Measurements from ENCODE around the gene CASP8AP2. TPM values are rescaled to one million over a fixed set of nuclear protein-coding genes. Genes with fewer than 3 reads are reported as not detected.
A peak's percentile ranks its signal among the peaks of the same experiment; 100 is the strongest.

The CASP8AP2 gene
- total and polyA plus RNA-seq, 8 donors = 3.0 to 9.3 (median 5.1) TPM

- TF ChIP-seq, protein P1, sequence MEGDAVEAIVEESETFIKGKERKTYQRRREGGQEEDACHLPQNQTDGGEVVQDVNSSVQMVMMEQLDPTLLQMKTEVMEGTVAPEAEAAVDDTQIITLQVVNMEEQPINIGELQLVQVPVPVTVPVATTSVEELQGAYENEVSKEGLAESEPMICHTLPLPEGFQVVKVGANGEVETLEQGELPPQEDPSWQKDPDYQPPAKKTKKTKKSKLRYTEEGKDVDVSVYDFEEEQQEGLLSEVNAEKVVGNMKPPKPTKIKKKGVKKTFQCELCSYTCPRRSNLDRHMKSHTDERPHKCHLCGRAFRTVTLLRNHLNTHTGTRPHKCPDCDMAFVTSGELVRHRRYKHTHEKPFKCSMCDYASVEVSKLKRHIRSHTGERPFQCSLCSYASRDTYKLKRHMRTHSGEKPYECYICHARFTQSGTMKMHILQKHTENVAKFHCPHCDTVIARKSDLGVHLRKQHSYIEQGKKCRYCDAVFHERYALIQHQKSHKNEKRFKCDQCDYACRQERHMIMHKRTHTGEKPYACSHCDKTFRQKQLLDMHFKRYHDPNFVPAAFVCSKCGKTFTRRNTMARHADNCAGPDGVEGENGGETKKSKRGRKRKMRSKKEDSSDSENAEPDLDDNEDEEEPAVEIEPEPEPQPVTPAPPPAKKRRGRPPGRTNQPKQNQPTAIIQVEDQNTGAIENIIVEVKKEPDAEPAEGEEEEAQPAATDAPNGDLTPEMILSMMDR (IDR thresholded peaks at IDR 0.05) = no peak
- ATAC-seq (no peak), FAIRE-seq (no peak), DNase-seq (no peak)
- no peak overlapping the region for H3K27ac ChIP-seq
- no peaks in the 10 kb centered on the region for H3K4me1 ChIP-seq
- intact Hi-C loops (cut with DNase I) = no loop called here
- WGBS, 2 donors = 62 to 67% methylated on average over 2 of the region's 2 CpGs
- H3K4me3 ChIP-seq = no peak overlapping the region
- no peaks in the 10 kb centered on the region for H3K9me3 ChIP-seq
- H3K27me3 ChIP-seq = no peaks in the 10 kb centered on the region
- peaks cover 0 to 25% (median 13%) of the 10 kb centered on the region in 3 donors for H3K36me3 ChIP-seq
These were observed 42.7 kb upstream of the CASP8AP2 start for GRCh38 chr6:89786970-89787369.

DNA sequence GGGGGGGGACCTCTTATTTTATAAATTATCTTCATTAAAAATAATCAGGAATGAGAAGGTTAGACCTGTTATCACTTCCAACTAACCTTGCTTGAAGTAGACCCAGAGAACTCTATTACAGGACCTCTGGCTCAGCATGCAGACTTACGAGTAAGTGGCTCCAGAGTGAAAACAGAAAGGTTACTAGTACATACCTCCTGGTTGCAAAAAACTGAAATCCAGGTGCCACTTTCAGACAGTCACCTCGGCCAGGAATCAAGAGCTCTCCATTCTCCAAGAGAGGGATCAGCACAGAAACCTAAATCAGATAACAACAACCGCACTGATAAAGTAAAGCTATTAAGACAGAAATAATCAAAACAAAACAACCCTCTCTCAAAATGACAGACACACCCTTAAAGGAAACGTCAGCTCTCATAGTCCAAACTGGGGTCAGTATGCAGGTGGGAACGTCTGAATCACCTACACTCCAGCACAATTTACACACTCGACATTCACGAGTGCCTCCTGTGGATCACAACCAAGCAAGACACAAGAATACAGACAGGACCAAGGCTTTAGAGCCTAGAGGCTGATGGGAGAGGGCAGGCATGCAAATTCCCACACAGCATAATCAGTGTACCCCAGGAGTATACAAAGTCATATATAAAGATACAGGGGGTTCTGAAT lies 41.9 kb upstream of the CASP8AP2 start:
- no peaks in the 10 kb centered on the region for H3K9me3 ChIP-seq
- no peaks in the 10 kb centered on the region for H3K27me3 ChIP-seq
- no peak overlapping the region for H3K27ac ChIP-seq
- FAIRE-seq = no peak
- ATAC-seq = no peak
- intact Hi-C loops (cut with DNase I) = no loop called here
- DNase-seq = no peak
- WGBS, 2 donors = 79 to 81% methylated on average over 7 of the region's 7 CpGs
- no peaks in the 10 kb centered on the region for H3K4me1 ChIP-seq
- peaks cover 0 to 28% (median 15%) of the 10 kb centered on the region in 3 donors for H3K36me3 ChIP-seq
- no peak overlapping the region for H3K4me3 ChIP-seq
- TF ChIP-seq, protein P1 (IDR thresholded peaks at IDR 0.05) = no peak

GRCh38 chr6:89789980-89790379 lies 39.7 kb upstream of the CASP8AP2 start:
- no peak for ATAC-seq
- intact Hi-C loops (cut with DNase I) = no loop called here
- TF ChIP-seq, protein P1 (IDR thresholded peaks at IDR 0.05) = no peak
- no peak overlapping the region for H3K27ac ChIP-seq
- DNase-seq = no peak
- H3K9me3 ChIP-seq = no peaks in the 10 kb centered on the region
- no peaks in the 10 kb centered on the region for H3K27me3 ChIP-seq
- no peak for FAIRE-seq
- H3K4me3 ChIP-seq = no peak overlapping the region
- H3K4me1 ChIP-seq = no peaks in the 10 kb centered on the region
- 96 to 97% methylated on average over 1 of the region's 1 CpG for WGBS, 2 donors
- peaks cover 0 to 27% (median 19%) of the 10 kb centered on the region in 3 donors for H3K36me3 ChIP-seq

DNA sequence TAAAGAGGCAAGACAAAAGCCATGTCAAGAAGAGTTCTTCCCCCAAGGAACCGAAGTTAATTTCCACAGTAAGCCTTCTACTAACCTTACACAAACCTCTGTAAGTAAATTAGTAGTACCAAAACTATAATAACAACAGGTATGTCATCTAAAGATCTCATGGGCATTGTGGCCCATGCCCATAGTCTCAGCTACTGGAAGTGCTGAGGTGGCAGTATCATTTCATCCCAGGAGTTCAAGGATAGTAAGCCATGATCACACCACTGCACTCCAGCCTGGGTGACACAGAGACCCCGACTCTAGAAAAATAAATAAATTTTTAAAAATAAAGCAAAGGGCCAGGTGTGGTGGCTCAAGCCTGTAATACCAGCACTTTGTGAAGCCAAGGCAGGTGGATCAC lies 39.3 kb upstream of the CASP8AP2 start:
- H3K27ac ChIP-seq = no peak overlapping the region
- TF ChIP-seq, protein P1 (IDR thresholded peaks at IDR 0.05) = no peak
- H3K27me3 ChIP-seq = no peaks in the 10 kb centered on the region
- H3K4me3 ChIP-seq = no peak overlapping the region
- ATAC-seq (no peak), FAIRE-seq (no peak), DNase-seq (no peak)
- intact Hi-C loops (cut with DNase I) = no loop called here
- H3K36me3 ChIP-seq = peaks cover 0 to 27% (median 19%) of the 10 kb centered on the region in 3 donors
- 94 to 98% methylated on average over 2 of the region's 2 CpGs for WGBS, 2 donors
- no peaks in the 10 kb centered on the region for H3K9me3 ChIP-seq
- H3K4me1 ChIP-seq = no peaks in the 10 kb centered on the region

DNA sequence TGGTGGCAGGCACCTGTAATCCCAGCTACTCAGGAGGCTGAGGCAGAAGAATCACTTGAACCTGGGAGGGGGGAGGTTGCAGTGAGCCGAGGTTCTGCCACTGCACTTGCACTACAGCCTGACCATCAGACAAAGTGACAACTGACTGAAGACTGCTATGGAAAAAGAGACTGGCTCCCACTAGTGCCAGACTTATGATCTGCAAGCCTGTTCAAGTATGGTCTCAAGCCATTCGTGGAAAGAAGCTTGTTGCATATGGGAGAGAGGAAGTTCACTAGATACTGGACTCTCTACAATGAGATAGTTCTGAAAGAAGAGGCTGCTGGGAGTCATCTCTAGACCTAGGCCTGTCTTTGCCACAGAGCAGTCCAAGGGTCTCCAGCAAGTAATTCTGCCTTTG lies 36.8 kb upstream of the CASP8AP2 start:
- H3K27ac ChIP-seq = no peak overlapping the region
- H3K9me3 ChIP-seq = no peaks in the 10 kb centered on the region
- intact Hi-C loops (cut with DNase I) = no loop called here
- no peaks in the 10 kb centered on the region for H3K27me3 ChIP-seq
- ATAC-seq (peak in 3 of 4 donors; percentile 40 to 58 (median 50)), DNase-seq (no peak), FAIRE-seq (no peak)
- H3K4me3 ChIP-seq = no peak overlapping the region
- H3K4me1 ChIP-seq = no peaks in the 10 kb centered on the region
- H3K36me3 ChIP-seq = peaks cover 0 to 19% (median 19%) of the 10 kb centered on the region in 3 donors
- WGBS, 2 donors = 48 to 62% methylated on average over 2 of the region's 2 CpGs
- TF ChIP-seq, protein P1 (IDR thresholded peaks at IDR 0.05) = no peak
